ES-I3 (cell line): ENCODE data around the gene DCUN1D3.
"Not testable (repeated sequence)": the region's sequence is repeated elsewhere in the genome, so short reads cannot be mapped to it uniquely, and the experiment has no call there.

Experiments used
- H3K36me3 ChIP-seq: 2 replicates; pipeline ENCODE4 v1.6.1; 2013; ENCODE audit warnings: mild to moderate bottlenecking, low read length, control low read depth, moderate library complexity; ENCODE audit not compliant: insufficient read depth
- H3K4me1 ChIP-seq: 2 replicates; pipeline ENCODE4 v1.6.1; 2013; ENCODE audit warnings: mild to moderate bottlenecking, control low read depth, low read length; ENCODE audit not compliant: insufficient read depth
- H3K9ac ChIP-seq: 2 replicates; pipeline ENCODE4 v1.6.1; 2013; ENCODE audit warnings: low read depth, mild to moderate bottlenecking, low read length, moderate library complexity
- H3K9me3 ChIP-seq: 2 replicates; pipeline ENCODE4 v1.6.1; 2013; ENCODE audit warnings: mild to moderate bottlenecking, low read length, moderate library complexity; ENCODE audit not compliant: control insufficient read depth, insufficient read depth

DCUN1D3 gene

GRCh38 chr16:20868890-20869289 is 31.3 kb downstream of the DCUN1D3 start:
- Histone ChIP-seq H3K9me3 (no peaks in the 10 kb centered on the region), H3K4me1 (peaks cover 13% of the 10 kb centered on the region), H3K9ac (no peak overlapping the region), H3K36me3 (no peaks in the 10 kb centered on the region)

- H3K4me1 ChIP-seq, result peaks cover 19% of the 10 kb centered on the region
Observed at GRCh38 chr16:20867585-20867984, 32.6 kb downstream of the DCUN1D3 start.

GRCh38 chr16:20866801-20867200 is 33.4 kb downstream of the DCUN1D3 start:
- Histone ChIP-seq H3K4me1 (peaks cover 19% of the 10 kb centered on the region), H3K9ac (no peak overlapping the region), H3K9me3 (no peaks in the 10 kb centered on the region), H3K36me3 (no peaks in the 10 kb centered on the region)

More at GRCh38 chr16:20867585-20867984, 32.6 kb downstream of the DCUN1D3 start:
- Histone ChIP-seq H3K9me3 (no peaks in the 10 kb centered on the region), H3K9ac (no peak overlapping the region), H3K36me3 (no peaks in the 10 kb centered on the region)

GRCh38 chr16:20866145-20866772 is 33.9 kb downstream of the DCUN1D3 start:
- Histone ChIP-seq H3K9me3 (no peaks in the 10 kb centered on the region), H3K4me1 (peaks cover 19% of the 10 kb centered on the region), H3K36me3 (no peaks in the 10 kb centered on the region), H3K9ac (no peak overlapping the region)

- Histone ChIP-seq H3K4me1 (peaks cover 23% of the 10 kb centered on the region), H3K9me3 (no peaks in the 10 kb centered on the region), H3K36me3 (no peaks in the 10 kb centered on the region), H3K9ac (no peak overlapping the region; the same call in 1 of the 2 replicates)
Observed at GRCh38 chr16:20865420-20866131, 34.6 kb downstream of the DCUN1D3 start.

GRCh38 chr16:20864376-20864775 is 35.8 kb downstream of the DCUN1D3 start:
- H3K4me1 ChIP-seq, result peaks cover 35% of the 10 kb centered on the region

GRCh38 chr16:20862162-20862960 is 37.8 kb downstream of the DCUN1D3 start:
- Histone ChIP-seq H3K36me3 (no peaks in the 10 kb centered on the region), H3K9ac (no peak overlapping the region), H3K9me3 (no peaks in the 10 kb centered on the region), H3K4me1 (peaks cover 37% of the 10 kb centered on the region)

More at GRCh38 chr16:20864376-20864775, 35.8 kb downstream of the DCUN1D3 start:
- not testable (repeated sequence) for H3K9ac ChIP-seq, H3K9me3 ChIP-seq, H3K36me3 ChIP-seq

- H3K4me1 ChIP-seq, result peaks cover 31% of the 10 kb centered on the region
- H3K9ac ChIP-seq, H3K36me3 ChIP-seq, H3K9me3 ChIP-seq: not testable (repeated sequence)
Observed at GRCh38 chr16:20860995-20861394, 39.2 kb downstream of the DCUN1D3 start.

- Histone ChIP-seq H3K36me3 (no peaks in the 10 kb centered on the region), H3K9me3 (no peaks in the 10 kb centered on the region), H3K4me1 (peaks cover 24% of the 10 kb centered on the region), H3K9ac (no peak overlapping the region)
Observed at GRCh38 chr16:20860361-20860760, 39.8 kb downstream of the DCUN1D3 start.

- Histone ChIP-seq H3K36me3 (no peaks in the 10 kb centered on the region), H3K4me1 (peaks cover 24% of the 10 kb centered on the region), H3K9ac (no peak overlapping the region), H3K9me3 (no peaks in the 10 kb centered on the region)
Observed at GRCh38 chr16:20859699-20860098, 40.5 kb downstream of the DCUN1D3 start.

- Histone ChIP-seq H3K9ac (no peak overlapping the region), H3K36me3 (no peaks in the 10 kb centered on the region), H3K4me1 (peaks cover 24% of the 10 kb centered on the region), H3K9me3 (no peaks in the 10 kb centered on the region)
Observed at GRCh38 chr16:20859229-20859628, 40.9 kb downstream of the DCUN1D3 start.

- Histone ChIP-seq H3K9ac (no peak overlapping the region), H3K4me1 (peaks cover 19% of the 10 kb centered on the region), H3K36me3 (no peaks in the 10 kb centered on the region), H3K9me3 (no peaks in the 10 kb centered on the region)
Observed at GRCh38 chr16:20857281-20857680, 42.9 kb downstream of the DCUN1D3 start.

- Histone ChIP-seq H3K4me1 (peaks cover 8% of the 10 kb centered on the region), H3K9me3 (no peaks in the 10 kb centered on the region), H3K9ac (no peak overlapping the region), H3K36me3 (no peaks in the 10 kb centered on the region)
Observed at GRCh38 chr16:20854963-20855362, 45.2 kb downstream of the DCUN1D3 start.

GRCh38 chr16:20853981-20854620 is 46.1 kb downstream of the DCUN1D3 start:
- Histone ChIP-seq H3K4me1 (no peaks in the 10 kb centered on the region), H3K36me3 (no peaks in the 10 kb centered on the region), H3K9me3 (no peaks in the 10 kb centered on the region), H3K9ac (no peak overlapping the region)
